IMR-90 (cell line): Measurements from ENCODE around the gene PLD6.

Experiments used
- BHLHE40 ChIP-seq: fragments of 150-350 bp; IDR thresholded peaks from 2 replicates; pipeline ENCODE4 v1.6.1; 2016; ENCODE audit warnings: mild to moderate bottlenecking, low read depth, low read length
- CEBPB ChIP-seq: IDR thresholded peaks from 2 replicates; pipeline ENCODE4 v1.6.1; 2012; ENCODE audit warnings: low read depth, low read length, improper control_type of control experiment
- CTCF ChIP-seq: conservative IDR thresholded peaks from 2 replicates; pipeline ENCODE4 v1.5.1; 2012; ENCODE audit warnings: mild to moderate bottlenecking, low read depth, low read length, improper control_type of control experiment
- FOS ChIP-seq: fragments of 150-350 bp; IDR thresholded peaks from 2 replicates; pipeline ENCODE4 v1.6.1; 2016; ENCODE audit warnings: low read depth, low read length
- MXI1 ChIP-seq: IDR thresholded peaks from 2 replicates; pipeline ENCODE4 v1.6.1; 2012; ENCODE audit warnings: low read depth, mild to moderate bottlenecking, low read length, moderate library complexity, borderline replicate concordance
- POLR2A ChIP-seq: IDR thresholded peaks from 2 replicates; pipeline ENCODE4 v1.6.1; 2012; ENCODE audit warnings: mild to moderate bottlenecking, low read depth, low read length
- RAD21 ChIP-seq: IDR thresholded peaks from 2 replicates; pipeline ENCODE4 v1.6.1; 2012; ENCODE audit warnings: low read length, improper control_type of control experiment
- RCOR1 ChIP-seq: IDR thresholded peaks from 2 replicates; pipeline ENCODE4 v1.6.1; 2012; ENCODE audit warnings: mild to moderate bottlenecking, low read length, improper control_type of control experiment; ENCODE audit not compliant: insufficient replicate concordance
- RFX5 ChIP-seq: IDR thresholded peaks from 2 replicates; pipeline ENCODE4 v1.8.0; 2012; ENCODE audit warnings: low read depth, mild to moderate bottlenecking, low read length, moderate library complexity
- SMC3 ChIP-seq: fragments of 150-350 bp; IDR thresholded peaks from 2 replicates; pipeline ENCODE4 v1.6.1; 2016; ENCODE audit warnings: low read depth, mild to moderate bottlenecking, antibody characterized with exemption, low read length, moderate library complexity

- TF ChIP-seq CTCF (no peak), POLR2A (no peak), BHLHE40 (no peak), RAD21 (no peak), SMC3 (no peak), RCOR1 (no peak), CEBPB (no peak), MXI1 (no peak), FOS (no peak), RFX5 (no peak)
Observed at GRCh38 chr17:17241656-17242055, 35.5 kb upstream of the PLD6 start.
